GM12892 (cell line): ENCODE data around the gene DONSON.

ENCODE experiments used
- POLR2A ChIP-seq: IDR thresholded peaks from 2 replicates; pipeline ENCODE4 v1.6.1; 2011; ENCODE audit warnings: low read depth, low read length, control low read depth
- POLR2AphosphoS5 ChIP-seq: IDR thresholded peaks from 2 replicates; pipeline ENCODE4 v1.6.1; 2011; ENCODE audit warnings: low read depth, low read length, control low read depth
- TAF1 ChIP-seq: IDR thresholded peaks from 2 replicates; pipeline ENCODE4 v1.6.1; 2011; ENCODE audit warnings: low read depth, mild to moderate bottlenecking, control low read depth, low read length, borderline replicate concordance

- TF ChIP-seq POLR2A (no peak), TAF1 (no peak), POLR2AphosphoS5 (no peak)
Measured at GRCh38 chr21:33540711-33541104, 47.8 kb downstream of the DONSON start.
